Stimulated activated CD4-positive, alpha-beta T cell treated with anti-CD3 and anti-CD28 coated beads, Interleukin-12 subunit alpha, Interleukin-12 subunit beta, amount 100 ng/mL, for 48 hours (primary cell): ENCODE results near the gene B4GALNT1.
"Not testable (repeated sequence)": the region's sequence is repeated elsewhere in the genome, so short reads cannot be mapped to it uniquely, and the experiment has no call there.

Source experiments
- DNase-seq, 3 donors: peaks; one replicate each; pipeline ENCODE4 v3.0.0-alpha.2; 2020; ENCODE audit warnings: low read depth in 2 of 3, low spot score in 1 of 3

The B4GALNT1 gene

GRCh38 chr12:57609781-57610553, 23.0 kb downstream of the B4GALNT1 start:
- no peak for DNase-seq

- no peak for DNase-seq
Measured at GRCh38 chr12:57609101-57609780, 23.8 kb downstream of the B4GALNT1 start.

GRCh38 chr12:57607958-57608663, 24.9 kb downstream of the B4GALNT1 start:
- DNase-seq: no peak

GRCh38 chr12:57606821-57607220, 26.2 kb downstream of the B4GALNT1 start:
- DNase-seq: no peak

GRCh38 chr12:57606399-57606798, 26.6 kb downstream of the B4GALNT1 start:
- no peak for DNase-seq

- DNase-seq: no peak
Measured at GRCh38 chr12:57605811-57606311, 27.1 kb downstream of the B4GALNT1 start.

GRCh38 chr12:57604992-57605810, 27.8 kb downstream of the B4GALNT1 start:
- DNase-seq: no peak

GRCh38 chr12:57604454-57604991, 28.5 kb downstream of the B4GALNT1 start, which contains the start of gene DTX3:
Gene DTX3, plus strand, starts transcription at chr12:57604824. Its CDS starts 1,694 bp downstream, at chr12:57606518.
- DNase-seq: no peak

GRCh38 chr12:57603815-57604453, 29.1 kb downstream of the B4GALNT1 start:
- no peak for DNase-seq

GRCh38 chr12:57603324-57603723, 29.7 kb downstream of the B4GALNT1 start:
- no peak for DNase-seq

GRCh38 chr12:57602544-57602943, 30.5 kb downstream of the B4GALNT1 start:
- no peak for DNase-seq

GRCh38 chr12:57600395-57600794, 32.6 kb downstream of the B4GALNT1 start:
- no peak for DNase-seq

GRCh38 chr12:57593187-57593586, 39.8 kb downstream of the B4GALNT1 start:
- no peak for DNase-seq

GRCh38 chr12:57592551-57593165, 40.3 kb downstream of the B4GALNT1 start:
- no peak for DNase-seq

- DNase-seq: no peak
Measured at GRCh38 chr12:57591782-57592325, 41.1 kb downstream of the B4GALNT1 start.

GRCh38 chr12:57590864-57591781, 41.9 kb downstream of the B4GALNT1 start, which contains the start of gene PIP4K2C:
Gene PIP4K2C, plus strand, starts transcription at chr12:57591192. Its CDS starts 98 bp downstream, at chr12:57591290.
- DNase-seq: peak; percentile 58 to 77 (median 62)

GRCh38 chr12:57590479-57590863, 42.5 kb downstream of the B4GALNT1 start:
- DNase-seq: no peak

- not testable (repeated sequence) for DNase-seq
Measured at GRCh38 chr12:57588951-57589610, 43.9 kb downstream of the B4GALNT1 start.
